D341Med (cell line): ENCODE data around the gene HEBP2.

ENCODE experiments used
- DNase-seq: peaks from one replicate; pipeline ENCODE4 v3.0.0; 2012; ENCODE audit warnings: low spot score

HEBP2 gene

DNA sequence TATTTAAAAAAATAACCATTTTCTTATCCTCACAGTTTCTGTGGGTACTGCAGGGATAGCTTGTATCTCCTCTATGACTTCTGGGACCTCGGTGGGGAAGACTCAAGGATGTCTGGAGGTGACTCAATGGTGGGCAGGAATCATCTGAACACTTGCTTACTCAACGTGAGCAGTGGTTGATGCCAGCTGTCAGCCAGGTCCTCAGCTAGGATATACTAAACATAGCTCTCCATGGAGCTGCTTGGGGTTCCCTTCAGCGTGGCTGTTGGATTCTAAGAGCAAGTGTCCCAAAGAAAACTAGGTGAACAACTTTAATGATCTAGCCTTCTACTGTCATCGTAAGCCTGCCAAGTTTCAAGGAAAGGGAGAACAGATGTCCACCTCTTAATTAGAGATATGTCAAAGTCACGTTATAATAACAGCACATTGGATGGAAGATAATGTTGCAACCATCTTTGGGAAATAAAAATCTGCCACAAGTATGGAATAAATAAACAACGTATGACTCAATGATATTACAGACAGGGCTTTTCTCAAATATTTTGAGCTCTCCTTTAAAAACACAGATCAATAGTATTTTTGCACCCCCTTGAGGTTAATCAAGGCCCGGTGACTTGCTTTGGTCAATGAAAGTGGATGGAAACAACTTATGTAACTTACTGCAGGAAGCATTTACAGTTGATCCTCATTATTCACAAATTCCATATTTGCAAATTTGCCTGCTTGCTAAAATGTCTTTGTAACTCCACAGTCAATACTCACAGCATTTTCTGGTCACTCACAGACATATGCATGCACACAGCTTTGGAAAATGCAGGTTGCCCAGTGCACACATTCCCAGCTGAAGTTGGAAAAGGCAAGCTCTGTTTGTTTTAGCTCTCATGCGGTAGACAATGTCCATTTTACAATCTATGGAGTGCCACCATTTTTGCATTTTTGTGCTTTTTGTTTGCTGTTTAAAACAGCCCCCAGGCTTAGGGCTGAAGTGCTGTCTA, 6.6 kb upstream of the HEBP2 start:
- no peak for DNase-seq

DNA sequence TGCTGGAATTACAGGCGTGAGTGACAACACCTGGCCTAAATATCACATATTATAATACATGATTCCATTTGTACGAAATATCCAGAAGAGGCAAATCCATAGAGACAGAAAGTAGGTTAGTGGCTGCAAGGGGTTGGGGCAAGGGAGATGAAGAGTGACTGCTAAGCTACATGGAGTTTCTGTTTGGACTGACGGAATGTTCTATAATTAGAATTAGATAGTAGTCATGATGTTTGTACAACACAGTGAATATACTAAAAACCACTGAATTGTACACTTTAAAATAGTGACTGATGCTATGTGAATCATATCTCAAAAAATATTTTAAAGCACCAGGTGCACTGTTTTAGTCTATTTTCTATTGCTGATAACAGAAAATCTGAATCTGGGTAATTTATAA, 3.7 kb upstream of the HEBP2 start:
- no peak for DNase-seq

DNA sequence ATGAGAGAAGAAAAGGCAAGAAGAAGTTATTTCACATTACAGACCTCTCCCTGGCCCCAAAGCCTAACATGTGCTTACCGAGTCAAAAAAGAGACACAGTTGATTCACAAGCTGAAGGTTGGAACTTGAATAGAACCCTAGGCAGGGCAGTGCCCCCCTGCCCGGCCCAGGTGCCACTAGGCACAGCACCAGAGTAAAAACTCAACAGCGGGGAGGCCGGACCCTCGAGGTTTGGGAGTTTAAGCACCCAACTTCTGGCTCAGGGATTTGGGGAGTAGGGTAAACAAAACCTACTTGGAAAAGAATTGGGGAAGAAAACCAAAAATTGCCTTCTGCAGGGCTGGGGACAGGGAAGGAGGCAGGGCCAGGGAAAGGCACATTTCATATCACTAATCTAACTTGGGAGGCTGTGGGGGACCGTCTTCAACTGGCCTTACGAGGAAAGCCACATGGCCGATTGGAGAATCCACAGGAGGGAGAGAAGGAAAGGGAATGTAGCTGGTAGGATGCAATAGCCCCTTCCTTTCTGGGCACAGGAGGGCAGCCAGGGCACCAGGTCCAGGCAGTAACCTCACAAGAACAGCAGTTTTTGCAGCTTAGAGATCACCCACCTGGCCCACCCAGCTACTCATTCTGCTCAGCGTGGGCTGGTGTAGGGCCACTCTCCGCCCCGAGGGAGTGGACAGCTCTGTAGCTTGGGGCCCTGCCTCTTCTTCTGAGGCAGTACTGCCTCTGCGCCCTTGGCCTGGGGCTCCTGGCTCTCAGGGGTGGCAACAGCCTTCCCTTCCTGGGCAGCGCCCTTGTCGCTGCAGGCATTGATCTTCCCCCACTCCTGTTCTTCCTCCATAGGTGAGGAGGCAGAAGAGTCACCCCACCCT, 1.8 kb upstream of the HEBP2 start:
- no peak for DNase-seq

DNA sequence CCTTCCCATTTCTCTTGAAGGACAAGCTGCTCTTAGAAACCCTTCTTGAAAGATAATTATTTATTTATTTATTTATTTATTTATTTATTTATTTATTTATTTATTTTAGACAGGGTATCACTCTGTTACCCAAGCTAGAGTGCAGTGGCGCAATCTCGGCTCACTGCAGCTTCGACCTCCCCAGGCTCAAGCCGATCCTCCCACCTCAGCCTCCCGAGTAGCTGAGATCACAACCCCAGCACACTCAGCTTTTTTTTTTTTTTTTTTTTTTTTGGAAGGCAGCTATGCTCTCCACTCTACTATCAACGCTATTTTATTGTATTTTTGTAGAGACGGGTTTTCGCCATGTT, 1.2 kb upstream of the HEBP2 start:
- DNase-seq = no peak

- peak; percentile 72 for DNase-seq
Observed at GRCh38 chr6:138403324-138403800, 661 bp upstream of the HEBP2 start.

- peak; percentile 45 for DNase-seq
Observed at GRCh38 chr6:138404666-138405337, 779 bp downstream of the HEBP2 start.

DNA sequence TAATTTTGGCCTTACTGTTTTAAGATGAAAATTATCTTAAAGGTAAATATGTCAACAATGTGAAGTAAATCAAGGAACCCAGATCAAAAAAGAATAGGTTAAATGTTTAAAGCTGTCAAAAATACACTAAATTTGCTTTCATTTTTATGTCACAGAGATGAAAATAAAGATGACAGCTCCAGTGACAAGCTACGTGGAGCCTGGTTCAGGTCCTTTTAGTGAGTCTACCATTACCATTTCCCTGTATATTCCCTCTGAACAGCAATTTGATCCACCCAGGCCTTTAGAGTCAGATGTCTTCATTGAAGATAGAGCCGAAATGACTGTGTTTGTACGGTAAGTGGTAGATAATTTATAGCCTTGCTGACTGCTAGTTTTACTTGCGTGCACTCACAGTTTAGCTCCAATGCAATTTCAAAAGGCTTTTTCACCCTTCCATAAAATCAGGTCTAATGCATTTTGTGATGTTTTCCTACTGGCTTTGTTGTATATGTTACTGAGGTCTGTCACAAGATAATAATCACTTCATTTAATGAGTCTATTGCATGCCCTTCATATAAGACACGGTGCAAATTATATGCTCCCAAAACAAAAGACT, 1.9 kb downstream of the HEBP2 start:
- DNase-seq = no peak

GRCh38 chr6:138406443-138406842, 2.4 kb downstream of the HEBP2 start:
- no peak for DNase-seq

- DNase-seq = no peak
Observed at GRCh38 chr6:138410048-138410735, 6.2 kb downstream of the HEBP2 start.

- DNase-seq = no peak
Observed at GRCh38 chr6:138410972-138411880, 7.2 kb downstream of the HEBP2 start.

- DNase-seq = no peak
Observed at GRCh38 chr6:138415125-138415524, 11.1 kb downstream of the HEBP2 start.

GRCh38 chr6:138416206-138416605, 12.2 kb downstream of the HEBP2 start:
- no peak for DNase-seq

- DNase-seq = no peak
Observed at GRCh38 chr6:138417493-138418117, 13.6 kb downstream of the HEBP2 start.

DNA sequence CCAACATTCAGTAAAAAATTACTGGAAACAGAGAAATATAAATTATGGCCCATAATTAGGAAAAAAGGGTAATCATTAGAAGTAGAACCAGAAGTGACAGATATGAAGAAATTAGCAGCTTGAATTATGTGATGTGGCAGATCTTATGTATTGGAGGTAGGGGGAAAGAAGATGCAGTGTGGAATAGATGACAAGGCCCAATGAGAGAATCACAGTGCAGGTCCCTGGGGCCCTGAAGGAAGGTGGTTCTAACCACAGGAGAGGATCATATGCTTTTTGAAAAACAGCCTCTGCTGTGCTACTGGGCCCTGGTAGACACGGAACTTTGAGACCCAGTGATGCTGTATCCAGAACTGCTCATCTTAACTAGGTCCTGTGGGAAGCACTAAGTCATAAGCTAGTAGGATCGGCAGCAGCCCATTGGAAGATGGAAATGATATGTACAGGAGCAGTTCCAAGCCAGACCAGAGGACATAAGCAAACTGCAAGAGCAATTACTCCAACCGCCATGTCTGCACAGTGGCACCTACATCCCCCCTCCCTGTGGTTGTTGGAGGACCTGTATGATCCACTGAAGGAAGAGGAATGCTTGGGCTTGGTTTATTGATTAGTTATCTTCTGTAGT, 14.2 kb downstream of the HEBP2 start:
- no peak for DNase-seq

DNA sequence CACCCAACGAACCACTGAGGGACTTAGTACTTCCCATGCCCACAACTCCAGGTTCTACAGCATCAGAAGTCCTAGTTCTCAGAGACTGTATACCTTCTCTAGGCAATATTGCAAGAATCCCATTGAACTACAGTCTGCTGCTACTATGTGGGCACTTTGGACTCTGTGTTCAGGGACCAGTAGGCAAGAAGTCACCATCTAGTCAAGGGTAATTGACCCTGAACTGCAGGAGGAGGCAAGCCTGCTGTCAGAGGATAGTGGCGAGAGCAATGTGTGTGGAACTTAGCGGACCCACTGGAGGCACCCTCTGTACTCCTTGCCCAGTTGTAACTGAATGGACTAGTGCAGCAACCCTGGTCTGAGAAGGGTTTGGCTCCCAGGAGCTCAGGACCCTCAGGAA, 15.7 kb downstream of the HEBP2 start:
- no peak for DNase-seq

- DNase-seq = no peak
Observed at GRCh38 chr6:138420356-138420755, 16.3 kb downstream of the HEBP2 start.

GRCh38 chr6:138421089-138421488, 17.1 kb downstream of the HEBP2 start:
- DNase-seq = no peak

DNA sequence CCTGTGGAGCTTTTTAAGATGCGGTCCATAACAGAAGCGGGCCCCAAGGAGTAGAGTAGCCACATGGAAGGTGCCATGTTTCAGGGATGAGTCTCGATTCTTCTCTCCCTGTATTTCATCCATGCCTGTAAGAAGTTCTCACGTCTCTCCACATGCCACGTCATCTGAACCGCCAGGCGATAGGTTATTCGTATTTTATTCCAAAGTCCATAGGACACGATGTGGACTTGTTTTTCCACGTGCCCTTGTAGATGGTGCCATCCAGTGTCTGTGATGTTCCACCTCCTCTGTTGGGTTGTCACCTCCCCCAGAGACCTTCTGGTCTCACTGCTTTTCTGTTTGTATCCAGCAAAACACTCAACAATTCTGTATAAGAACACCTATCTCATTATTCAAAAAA, 17.6 kb downstream of the HEBP2 start:
- DNase-seq = no peak

- DNase-seq = no peak
Observed at GRCh38 chr6:138422861-138423260, 18.8 kb downstream of the HEBP2 start.
